ENCODE data around the gene METRNL.

- TF ChIP-seq, protein P1, sequence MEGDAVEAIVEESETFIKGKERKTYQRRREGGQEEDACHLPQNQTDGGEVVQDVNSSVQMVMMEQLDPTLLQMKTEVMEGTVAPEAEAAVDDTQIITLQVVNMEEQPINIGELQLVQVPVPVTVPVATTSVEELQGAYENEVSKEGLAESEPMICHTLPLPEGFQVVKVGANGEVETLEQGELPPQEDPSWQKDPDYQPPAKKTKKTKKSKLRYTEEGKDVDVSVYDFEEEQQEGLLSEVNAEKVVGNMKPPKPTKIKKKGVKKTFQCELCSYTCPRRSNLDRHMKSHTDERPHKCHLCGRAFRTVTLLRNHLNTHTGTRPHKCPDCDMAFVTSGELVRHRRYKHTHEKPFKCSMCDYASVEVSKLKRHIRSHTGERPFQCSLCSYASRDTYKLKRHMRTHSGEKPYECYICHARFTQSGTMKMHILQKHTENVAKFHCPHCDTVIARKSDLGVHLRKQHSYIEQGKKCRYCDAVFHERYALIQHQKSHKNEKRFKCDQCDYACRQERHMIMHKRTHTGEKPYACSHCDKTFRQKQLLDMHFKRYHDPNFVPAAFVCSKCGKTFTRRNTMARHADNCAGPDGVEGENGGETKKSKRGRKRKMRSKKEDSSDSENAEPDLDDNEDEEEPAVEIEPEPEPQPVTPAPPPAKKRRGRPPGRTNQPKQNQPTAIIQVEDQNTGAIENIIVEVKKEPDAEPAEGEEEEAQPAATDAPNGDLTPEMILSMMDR (IDR thresholded peaks at IDR 0.05): peak in 1 of 4 experiments; percentile 21
- TF ChIP-seq POLR2A (IDR thresholded peaks at IDR 0.05): no peak
Measured at GRCh38 chr17:83076938-83077337, 2.5 kb upstream of the METRNL start.

Data from uterus (tissue), 2 donors.